Osteoblast (primary cell): ENCODE results near the gene COL19A1. TPM values are rescaled to one million over a fixed set of nuclear protein-coding genes. Genes with fewer than 3 reads are reported as not detected.

Experiments used
- DNase-seq: peaks from one replicate; pipeline ENCODE4 v3.0.0; 2011; ENCODE audit warnings: low spot score, mixed read lengths; ENCODE audit not compliant: insufficient read length; ENCODE audit errors: missing footprints
- H2AFZ ChIP-seq: 2 replicates; pipeline ENCODE4 v1.6.0; 2011; ENCODE audit warnings: mild to moderate bottlenecking, low read length
- H3K27ac ChIP-seq: 2 replicates; pipeline ENCODE4 v1.5.1; 2011; ENCODE audit warnings: mild to moderate bottlenecking, low read depth, low read length, moderate library complexity
- H3K27me3 ChIP-seq: 2 replicates; pipeline ENCODE4 v1.6.0; 2012; ENCODE audit warnings: mild to moderate bottlenecking, control low read depth, inconsistent platforms, low read length, moderate library complexity; ENCODE audit not compliant: insufficient read depth
- H3K36me3 ChIP-seq: 2 replicates; pipeline ENCODE4 v1.5.1; 2011; ENCODE audit warnings: mild to moderate bottlenecking, low read length, control low read depth, moderate library complexity; ENCODE audit not compliant: insufficient read depth
- H3K4me1 ChIP-seq: 2 replicates; pipeline ENCODE4 v1.5.1; 2011; ENCODE audit warnings: mild to moderate bottlenecking, low read length, control low read depth, moderate library complexity; ENCODE audit not compliant: insufficient read depth
- H3K4me2 ChIP-seq: 2 replicates; pipeline ENCODE4 v1.6.0; 2011; ENCODE audit warnings: mild to moderate bottlenecking, low read length; ENCODE audit not compliant: insufficient read depth
- H3K4me3 ChIP-seq: fragments of 200-600 bp; sonication (generic); 3 replicates; pipeline ENCODE4 v1.5.1; 2012; ENCODE audit warnings: mild to moderate bottlenecking, low read length, inconsistent platforms; ENCODE audit not compliant: insufficient read depth
- H3K79me2 ChIP-seq: 2 replicates; pipeline ENCODE4 v1.6.0; 2012; ENCODE audit warnings: mild to moderate bottlenecking, low read length, control low read depth, inconsistent platforms; ENCODE audit not compliant: insufficient read depth
- H3K9me3 ChIP-seq: 2 replicates; pipeline ENCODE4 v1.5.1; 2011; ENCODE audit warnings: low read depth, low read length, control low read depth
- H4K20me1 ChIP-seq: 2 replicates; pipeline ENCODE4 v1.6.0; 2012; ENCODE audit warnings: mild to moderate bottlenecking, low read length, control low read depth; ENCODE audit not compliant: insufficient read depth
- CTCF ChIP-seq: IDR thresholded peaks from 2 replicates; pipeline ENCODE4 v1.5.1; 2011; ENCODE audit warnings: mild to moderate bottlenecking, low read depth, low read length, moderate library complexity; ENCODE audit errors: extremely low read depth
- total RNA-seq: library from RNA; depleted of rRNA; stranded (reverse); fragments of >200 nt; gene quantifications from 2 replicates; pipeline ENCODE4 v1.2.3, GENCODE V29; 2012

COL19A1 gene
- total RNA-seq, 1 donor, result under 0.01 TPM

DNA sequence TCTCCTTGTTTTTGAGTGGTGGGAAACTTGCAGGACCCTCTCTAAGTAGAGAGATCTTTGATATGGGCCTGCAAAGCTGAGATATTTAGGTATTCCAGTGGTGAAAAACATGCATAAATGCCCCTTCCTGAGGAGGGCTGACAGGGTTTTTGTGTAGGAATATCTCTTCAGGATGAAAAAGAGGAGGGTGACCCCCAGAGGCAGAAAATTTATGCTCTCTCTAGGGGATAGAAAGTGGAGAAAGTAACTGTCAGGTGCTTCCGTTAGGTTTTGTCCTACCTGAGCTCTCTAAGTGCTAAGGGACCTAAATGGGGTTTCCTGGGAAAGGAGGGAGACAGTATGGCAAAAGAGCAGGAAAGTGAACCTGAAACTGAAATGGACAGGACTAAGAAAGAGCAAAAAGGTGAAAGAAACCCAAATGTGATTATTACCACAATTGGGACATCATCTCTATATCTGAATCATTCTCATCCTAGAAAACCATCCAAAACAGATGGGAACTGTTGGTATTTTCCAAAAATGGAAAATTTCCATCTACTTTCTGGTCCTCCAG, 2.0 kb downstream of the COL19A1 start:
- Histone ChIP-seq H3K4me3 (no peak overlapping the region), H4K20me1 (no peaks in the 10 kb centered on the region), H3K4me1 (peaks cover 8% of the 10 kb centered on the region), H3K36me3 (no peaks in the 10 kb centered on the region), H3K27me3 (peaks cover 38% of the 10 kb centered on the region), H3K27ac (no peak overlapping the region), H3K79me2 (no peaks in the 10 kb centered on the region), H2AFZ (no peak overlapping the region), H3K4me2 (no peak overlapping the region), H3K9me3 (no peaks in the 10 kb centered on the region)
- no peak for TF ChIP-seq CTCF
- DNase-seq, result no peak

DNA sequence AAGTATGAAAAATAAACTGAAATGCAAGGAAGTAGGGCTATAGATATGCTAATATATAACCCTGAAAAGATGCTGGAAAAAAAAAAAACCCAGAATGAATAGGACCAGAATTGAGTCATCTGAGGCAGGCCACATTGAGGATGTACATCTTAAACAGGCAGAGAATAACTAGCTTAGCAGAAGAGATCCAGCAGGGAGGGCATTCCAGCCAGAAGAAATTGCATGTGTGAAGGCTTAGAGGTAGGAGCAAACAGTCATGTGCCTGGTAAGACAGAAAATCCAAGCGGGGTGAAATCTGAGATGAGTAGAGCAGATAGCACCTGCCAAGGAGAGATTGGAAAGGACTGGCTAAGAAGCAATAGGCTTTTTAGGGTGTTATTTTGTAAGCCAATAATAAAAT, 2.6 kb downstream of the COL19A1 start:
- H3K79me2 ChIP-seq, result no peaks in the 10 kb centered on the region
- TF ChIP-seq CTCF, result no peak
- no peak overlapping the region for H3K4me3 ChIP-seq
- no peaks in the 10 kb centered on the region for H3K36me3 ChIP-seq
- peaks cover 8% of the 10 kb centered on the region for H3K4me1 ChIP-seq
- peaks cover 38% of the 10 kb centered on the region for H3K27me3 ChIP-seq
- H4K20me1 ChIP-seq, result no peaks in the 10 kb centered on the region
- no peaks in the 10 kb centered on the region for H3K9me3 ChIP-seq
- no peak overlapping the region for H2AFZ ChIP-seq
- no peak overlapping the region for H3K27ac ChIP-seq
- no peak overlapping the region for H3K4me2 ChIP-seq
- no peak for DNase-seq

- Histone ChIP-seq H3K27ac (no peak overlapping the region), H3K4me3 (no peak overlapping the region), H3K36me3 (no peaks in the 10 kb centered on the region), H3K79me2 (no peaks in the 10 kb centered on the region), H3K4me1 (peaks cover 8% of the 10 kb centered on the region), H3K9me3 (no peaks in the 10 kb centered on the region), H2AFZ (no peak overlapping the region), H3K27me3 (peaks cover 32% of the 10 kb centered on the region), H3K4me2 (no peak overlapping the region), H4K20me1 (no peaks in the 10 kb centered on the region)
- TF ChIP-seq CTCF, result no peak
- DNase-seq, result no peak
Measured at GRCh38 chr6:69871107-69871506, 4.8 kb downstream of the COL19A1 start.

GRCh38 chr6:69873291-69873690, 6.9 kb downstream of the COL19A1 start:
- no peak overlapping the region for H3K4me2 ChIP-seq
- no peaks in the 10 kb centered on the region for H3K4me1 ChIP-seq
- DNase-seq, result no peak
- H3K4me3 ChIP-seq, result no peak overlapping the region
- H4K20me1 ChIP-seq, result no peaks in the 10 kb centered on the region
- no peak overlapping the region for H3K27ac ChIP-seq
- H3K9me3 ChIP-seq, result no peaks in the 10 kb centered on the region
- no peaks in the 10 kb centered on the region for H3K36me3 ChIP-seq
- H2AFZ ChIP-seq, result no peak overlapping the region
- TF ChIP-seq CTCF, result no peak
- H3K79me2 ChIP-seq, result no peaks in the 10 kb centered on the region
- peaks cover 12% of the 10 kb centered on the region for H3K27me3 ChIP-seq
